GM19328 (cell line): ENCODE results near the gene TDRD5.

ENCODE experiments used
- ATAC-seq: cut with Tn5 transposase; IDR thresholded peaks from one replicate; pipeline ENCODE4 v1.9.1; 2021; ENCODE audit warnings: mild to moderate bottlenecking, moderate library complexity; ENCODE audit not compliant: unreplicated experiment

TDRD5 gene

GRCh38 chr1:179731643-179732042, 140.0 kb downstream of the TDRD5 start:
- ATAC-seq, result no peak
